ENCODE data around the gene SMIM8. TPM values are rescaled to one million over a fixed set of nuclear protein-coding genes. Genes with fewer than 3 reads are reported as not detected.

SMIM8 gene, protein sequence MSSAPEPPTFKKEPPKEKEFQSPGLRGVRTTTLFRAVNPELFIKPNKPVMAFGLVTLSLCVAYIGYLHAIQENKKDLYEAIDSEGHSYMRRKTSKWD
- 1 to 10 TPM; 8.6 to 9.4 TPM for total RNA-seq

DNA sequence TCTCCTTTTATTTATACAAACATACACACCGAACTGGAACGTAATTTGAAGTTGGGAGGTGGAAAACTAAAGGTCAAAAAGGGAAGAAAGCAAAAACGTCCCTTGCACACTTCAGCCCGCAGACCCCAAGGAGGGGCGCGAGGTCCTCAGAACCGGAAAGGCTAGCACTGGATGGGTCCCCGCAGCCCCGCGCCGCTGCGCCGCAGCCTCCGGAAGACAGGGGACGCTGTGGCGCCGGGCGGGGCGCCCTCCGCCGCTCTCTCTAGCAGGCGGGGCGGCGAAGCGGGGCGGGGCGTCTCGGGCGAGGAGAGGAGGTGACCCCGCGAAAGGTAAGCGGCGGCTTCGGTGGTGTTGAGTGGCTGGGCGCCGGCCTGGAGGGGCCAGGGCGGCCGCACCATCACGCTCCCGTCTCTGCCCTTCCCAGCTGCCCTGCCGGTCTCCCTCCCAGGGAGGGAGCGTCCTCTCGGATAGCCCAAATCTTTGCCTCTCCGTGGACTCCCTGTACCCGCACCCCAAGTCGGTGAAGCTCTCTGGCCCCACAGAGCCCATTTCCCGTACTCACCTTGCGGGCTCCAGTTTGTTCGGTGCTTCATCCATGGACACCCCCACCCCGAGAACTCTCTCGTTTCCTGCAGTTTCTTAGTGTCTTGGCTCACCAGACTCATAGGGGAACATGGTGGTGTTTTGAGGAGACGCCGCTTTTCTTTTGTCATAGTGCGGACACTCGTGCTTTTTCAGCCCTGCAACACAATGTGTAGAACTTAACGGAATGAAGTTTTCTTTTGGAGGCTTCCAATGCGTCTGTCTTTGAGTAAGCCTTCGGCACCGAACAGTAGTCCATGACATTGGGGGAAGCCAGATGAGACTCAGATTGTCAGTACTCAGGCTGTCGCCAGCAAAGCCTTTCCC lies at the start of gene SMIM8:
TSS of gene SMIM8 (plus strand) at position 285 of the 909 bp plus-strand sequence. CDS start 14,444 bp downstream, outside the sequence.

DNA sequence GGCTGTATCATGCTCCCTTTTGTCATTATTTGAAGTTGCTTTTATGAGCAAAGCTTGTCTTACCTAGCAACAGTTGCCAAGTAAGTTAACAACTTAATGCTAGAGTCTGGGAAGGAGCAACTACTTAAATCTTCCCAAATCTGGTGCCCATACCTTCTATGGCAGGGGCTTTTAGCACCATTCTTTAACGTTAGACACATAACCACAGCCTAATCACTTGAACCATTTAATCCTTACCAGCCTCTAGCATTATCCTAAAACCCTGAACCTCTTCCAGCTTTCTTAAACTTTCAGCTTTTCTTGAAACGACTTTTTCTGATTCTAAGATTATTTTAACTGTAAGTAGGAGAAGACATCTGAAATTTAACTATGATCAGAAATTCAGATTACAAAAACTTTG lies 22.3 kb downstream of the SMIM8 start, which contains the start of gene C6orf163:
TSS of gene C6orf163 (plus strand) at position 83 of the 400 bp plus-strand sequence. CDS start at position 370, 287 bp downstream.

Other genes with a start within 250 kb of the SMIM8 start
- gene CGA, start 227.5 kb upstream of the SMIM8 start, total RNA-seq = not detected
- gene ZNF292, start 167.0 kb upstream of the SMIM8 start, total RNA-seq = 10 to 100 TPM; 56.2 to 62.1 TPM
- gene GJB7, start 6.7 kb downstream of the SMIM8 start, total RNA-seq = not detected
- gene C6orf163, start 22.2 kb downstream of the SMIM8 start, total RNA-seq = 1 to 10 TPM; 1.6 to 1.7 TPM
- gene CFAP206, start 85.4 kb downstream of the SMIM8 start, total RNA-seq = not detected
- 10 to 100 TPM; 15.0 to 17.1 TPM for gene SLC35A1, start 150.4 kb downstream of the SMIM8 start, total RNA-seq